Endothelial cell of umbilical vein (primary cell): ENCODE results near the gene PSME4.

Source experiments
- MYC ChIP-seq: IDR thresholded peaks from one replicate; pipeline ENCODE4 v1.6.1; 2011; ENCODE audit warnings: mild to moderate bottlenecking, low read depth, low read length
- POLR2AphosphoS5 ChIP-seq: IDR thresholded peaks from 2 replicates; pipeline ENCODE4 v1.6.1; 2012; ENCODE audit warnings: low read depth, mild to moderate bottlenecking, control low read depth, low read length, moderate library complexity; ENCODE audit not compliant: insufficient read depth
- TF ChIP-seq, protein P1 (sequence below), 2 donors: IDR thresholded peaks; 1 replicate in 1 of 2; 2 replicates in 1 of 2; pipeline ENCODE4 v1.5.1; 2011; ENCODE audit warnings: low read length in 2 of 2, mild to moderate bottlenecking in 2 of 2, moderate library complexity in 2 of 2, control low read depth in 1 of 2, inconsistent platforms in 1 of 2, low read depth in 1 of 2; ENCODE audit not compliant: insufficient read depth in 1 of 2; ENCODE audit errors: extremely low read depth in 1 of 2

DNA sequence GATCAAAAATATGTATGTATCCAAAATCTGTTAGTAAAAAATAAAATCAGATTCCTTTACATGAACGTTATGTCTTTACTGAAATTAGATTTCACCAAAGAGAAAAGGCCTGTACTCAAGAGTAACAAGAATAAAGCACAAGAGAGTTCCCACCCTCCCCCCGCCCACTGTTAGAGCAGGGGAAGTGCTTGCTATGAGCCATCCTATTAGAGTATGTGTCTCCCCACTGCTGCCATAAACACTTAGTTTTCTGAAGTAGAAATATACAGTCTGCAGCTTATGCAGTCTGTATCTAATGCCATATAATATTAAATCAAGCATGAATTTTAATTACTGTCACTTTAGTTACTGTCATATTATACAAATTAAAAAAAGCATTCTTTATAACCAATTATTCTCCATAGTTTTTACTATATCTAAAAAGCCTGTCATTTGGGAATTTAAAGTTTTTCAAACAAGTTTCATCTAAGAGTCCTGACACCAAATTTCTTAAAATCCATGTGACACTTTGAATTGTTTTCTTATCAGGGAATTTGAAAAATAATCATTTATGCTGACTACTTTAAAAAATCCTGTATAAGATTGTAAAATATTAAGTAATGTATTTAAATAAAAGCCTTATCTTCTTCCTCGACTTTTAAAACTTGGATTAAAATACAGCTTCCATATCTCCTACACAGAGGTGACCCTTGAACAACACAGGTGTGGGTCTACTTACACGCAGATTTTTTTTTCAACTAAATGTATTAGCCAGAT, 59.2 kb downstream of the PSME4 start:
- TF ChIP-seq, protein P1, sequence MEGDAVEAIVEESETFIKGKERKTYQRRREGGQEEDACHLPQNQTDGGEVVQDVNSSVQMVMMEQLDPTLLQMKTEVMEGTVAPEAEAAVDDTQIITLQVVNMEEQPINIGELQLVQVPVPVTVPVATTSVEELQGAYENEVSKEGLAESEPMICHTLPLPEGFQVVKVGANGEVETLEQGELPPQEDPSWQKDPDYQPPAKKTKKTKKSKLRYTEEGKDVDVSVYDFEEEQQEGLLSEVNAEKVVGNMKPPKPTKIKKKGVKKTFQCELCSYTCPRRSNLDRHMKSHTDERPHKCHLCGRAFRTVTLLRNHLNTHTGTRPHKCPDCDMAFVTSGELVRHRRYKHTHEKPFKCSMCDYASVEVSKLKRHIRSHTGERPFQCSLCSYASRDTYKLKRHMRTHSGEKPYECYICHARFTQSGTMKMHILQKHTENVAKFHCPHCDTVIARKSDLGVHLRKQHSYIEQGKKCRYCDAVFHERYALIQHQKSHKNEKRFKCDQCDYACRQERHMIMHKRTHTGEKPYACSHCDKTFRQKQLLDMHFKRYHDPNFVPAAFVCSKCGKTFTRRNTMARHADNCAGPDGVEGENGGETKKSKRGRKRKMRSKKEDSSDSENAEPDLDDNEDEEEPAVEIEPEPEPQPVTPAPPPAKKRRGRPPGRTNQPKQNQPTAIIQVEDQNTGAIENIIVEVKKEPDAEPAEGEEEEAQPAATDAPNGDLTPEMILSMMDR (IDR thresholded peaks at IDR 0.05; ENCODE audit: extremely low read depth in 1 of 2, insufficient read depth in 1 of 2, low read depth in 1 of 2, low read length in 2 of 2), result no peak
- TF ChIP-seq MYC (no peak), POLR2AphosphoS5 (no peak)
